GM18868 (cell line): Measurements from ENCODE around the gene HTR1E.
A peak's percentile ranks its signal among the peaks of the same experiment; 100 is the strongest.
"Not testable (repeated sequence)": the region's sequence is repeated elsewhere in the genome, so short reads cannot be mapped to it uniquely, and the experiment has no call there.

Experiments used
- ATAC-seq: cut with Tn5 transposase; IDR thresholded peaks from one replicate; pipeline ENCODE4 v1.9.1; 2021; ENCODE audit warnings: mild to moderate bottlenecking, moderate library complexity; ENCODE audit not compliant: unreplicated experiment

Gene HTR1E

DNA sequence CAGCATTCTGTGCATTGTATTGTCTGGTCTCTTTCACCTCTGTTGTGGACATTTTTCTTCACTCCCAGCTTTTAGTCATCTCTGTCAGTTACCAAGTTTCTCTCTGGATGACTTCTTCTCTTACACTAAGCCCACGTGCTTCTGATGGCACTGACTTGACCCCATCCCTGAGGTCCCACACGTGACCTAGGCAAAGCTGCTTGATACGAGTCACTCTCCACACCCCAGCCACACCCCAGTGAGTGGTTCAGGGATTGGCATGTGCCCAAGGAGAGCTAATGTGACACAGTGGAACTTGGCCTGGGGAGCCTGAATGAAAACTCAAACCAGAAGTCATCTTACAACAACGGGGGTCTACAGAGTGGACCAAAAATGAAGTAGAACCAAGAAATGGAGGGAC is 32.2 kb downstream of the HTR1E start:
- ATAC-seq = no peak

DNA sequence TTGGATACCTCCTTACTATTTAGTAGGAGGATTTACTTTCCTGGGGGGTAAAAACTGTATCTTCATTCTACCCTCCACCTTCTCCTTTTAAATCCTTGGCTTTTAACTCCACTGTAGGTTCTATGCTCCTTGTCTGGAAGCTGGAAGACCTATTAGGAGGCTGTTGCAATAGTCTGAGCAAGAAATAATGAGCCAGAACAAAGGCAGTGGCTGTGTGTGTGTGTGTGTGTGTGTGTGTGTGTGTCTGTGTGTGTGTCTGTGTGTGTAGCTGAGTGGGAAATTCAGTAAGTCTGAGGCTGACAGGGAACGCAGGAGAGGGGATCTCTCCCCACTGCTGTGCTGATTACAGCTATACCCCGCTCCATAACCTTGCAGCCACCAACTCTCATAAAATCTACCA is 35.8 kb downstream of the HTR1E start:
- no peak for ATAC-seq

DNA sequence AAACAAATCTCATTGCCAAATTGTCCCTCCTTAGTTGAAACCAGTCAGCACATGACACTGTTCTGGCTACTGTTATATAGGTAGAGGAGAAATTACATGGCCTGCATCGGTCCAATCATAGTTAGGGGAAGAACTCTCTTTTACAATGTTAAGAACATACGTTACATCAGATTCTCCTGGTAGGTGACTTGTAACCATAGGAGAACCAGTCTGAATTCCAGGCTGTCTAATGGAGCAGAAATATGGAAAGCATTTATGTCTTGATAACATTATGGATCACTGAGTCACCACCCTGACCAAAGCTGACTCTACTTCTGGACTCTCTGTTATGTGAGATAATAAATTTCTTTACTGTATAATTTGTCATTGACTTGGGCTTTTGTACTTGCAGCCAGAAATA is 40.9 kb downstream of the HTR1E start:
- no peak for ATAC-seq

DNA sequence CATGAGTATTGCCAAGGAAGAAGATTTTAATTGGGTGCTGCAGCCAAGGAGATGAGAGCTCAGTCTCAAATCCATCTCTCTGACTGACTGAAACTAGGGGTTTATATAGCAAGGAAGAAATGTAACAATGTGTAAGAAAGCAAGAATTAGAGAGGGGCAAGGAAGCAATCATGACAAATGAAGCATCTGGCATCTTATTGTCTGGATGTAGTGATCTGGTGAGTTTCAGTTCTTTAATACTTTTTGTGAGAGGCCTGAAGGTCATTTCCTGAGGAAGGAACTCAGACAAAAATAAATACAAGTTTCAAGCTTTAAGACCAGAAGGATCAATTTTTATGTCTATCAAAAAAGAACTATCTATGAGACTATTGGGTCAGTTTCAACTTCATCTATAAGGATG is 64.2 kb downstream of the HTR1E start:
- ATAC-seq = no peak

DNA sequence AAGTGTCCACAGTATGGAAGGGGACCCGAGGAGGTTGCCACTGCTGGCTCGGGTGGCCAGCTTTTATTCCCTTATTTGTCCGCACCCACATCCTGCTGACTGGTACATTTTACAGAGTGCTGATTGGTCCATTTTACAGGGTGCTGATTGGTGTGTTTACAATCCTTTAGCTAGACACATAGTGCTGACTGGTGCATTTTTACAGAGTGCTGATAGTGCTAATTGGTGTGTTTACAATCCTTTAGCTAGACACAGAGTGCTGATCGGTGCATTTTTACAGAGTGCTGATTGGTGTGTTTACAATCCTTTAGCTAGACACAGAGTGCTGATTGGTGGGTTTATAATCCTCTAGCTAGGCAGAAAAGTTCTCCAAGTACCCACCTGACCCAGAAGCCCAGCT is 65.1 kb downstream of the HTR1E start:
- not testable (repeated sequence) for ATAC-seq

DNA sequence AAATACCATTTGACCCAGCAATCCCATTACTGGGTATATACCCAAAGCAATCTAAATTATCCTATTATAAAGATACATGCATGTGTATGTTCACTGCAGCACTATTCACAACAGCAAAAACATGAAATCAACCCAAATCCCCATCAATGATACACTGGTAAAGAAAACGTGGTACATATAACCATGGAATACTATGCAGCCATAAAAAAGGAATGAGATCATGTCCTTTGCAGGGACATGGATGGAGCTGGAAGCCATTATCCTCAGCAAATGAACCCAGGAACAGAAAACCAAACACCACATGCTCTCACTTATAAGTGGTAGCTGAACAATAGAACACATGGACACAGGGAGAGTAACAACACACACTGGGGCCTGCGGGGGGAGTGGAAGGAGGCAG is 69.2 kb downstream of the HTR1E start:
- ATAC-seq = not testable (repeated sequence)

DNA sequence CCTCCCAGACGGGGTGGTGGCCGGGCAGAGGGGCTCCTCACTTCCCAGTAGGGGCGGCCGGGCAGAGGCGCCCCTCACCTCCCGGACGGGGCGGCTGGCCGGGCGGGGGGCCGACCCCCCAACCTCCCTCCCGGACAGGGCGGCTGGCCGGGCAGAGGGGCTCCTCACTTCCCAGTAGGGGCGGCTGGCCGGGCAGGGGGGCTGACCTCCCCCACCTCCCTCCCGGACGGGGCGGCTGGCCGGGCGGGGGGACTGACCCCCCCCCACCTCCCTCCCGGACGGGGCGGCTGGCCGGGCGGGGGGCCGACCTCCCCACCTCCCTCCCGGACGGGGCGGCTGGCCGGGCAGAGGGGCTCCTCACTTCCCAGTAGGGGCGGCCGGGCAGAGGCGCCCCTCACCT is 72.3 kb downstream of the HTR1E start:
- not testable (repeated sequence) for ATAC-seq

DNA sequence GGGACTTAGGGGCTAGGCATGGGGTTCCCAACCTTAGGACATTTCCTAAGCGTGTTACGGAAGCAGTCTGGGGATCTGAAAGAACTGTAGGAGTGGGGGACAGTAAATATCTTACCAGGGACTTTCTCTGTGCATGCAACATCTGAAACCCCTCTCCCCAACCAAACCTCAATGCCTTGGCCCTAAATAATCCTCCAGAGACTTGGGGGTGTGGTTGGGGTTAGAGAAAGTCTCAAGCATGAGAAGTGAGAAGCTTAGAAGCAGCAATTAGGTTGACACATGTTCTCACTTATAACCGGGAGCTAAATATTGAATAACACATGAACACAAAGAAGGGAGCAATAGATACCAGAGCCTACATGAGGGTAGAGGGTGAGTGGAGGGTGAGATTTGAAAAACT is 74.7 kb downstream of the HTR1E start:
- ATAC-seq = no peak

DNA sequence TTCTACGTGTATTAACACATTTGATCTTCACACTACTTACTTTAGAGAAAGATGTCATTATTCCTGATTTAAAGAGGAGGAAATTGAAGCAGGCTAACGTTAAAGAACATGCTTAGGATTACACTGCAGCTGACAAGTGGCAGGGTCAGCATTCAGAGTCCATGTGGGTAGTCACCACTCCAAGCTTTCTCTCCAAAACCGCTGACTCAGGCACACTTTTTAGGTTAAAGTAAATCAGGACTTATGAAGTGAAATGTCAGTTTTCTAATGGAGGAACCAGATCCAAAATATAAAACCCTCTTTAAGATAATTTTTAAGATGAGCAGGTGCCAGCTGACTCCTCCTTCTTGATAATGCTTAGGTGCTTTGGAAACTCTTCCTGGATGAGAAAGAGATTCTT is 75.4 kb downstream of the HTR1E start:
- ATAC-seq = no peak

DNA sequence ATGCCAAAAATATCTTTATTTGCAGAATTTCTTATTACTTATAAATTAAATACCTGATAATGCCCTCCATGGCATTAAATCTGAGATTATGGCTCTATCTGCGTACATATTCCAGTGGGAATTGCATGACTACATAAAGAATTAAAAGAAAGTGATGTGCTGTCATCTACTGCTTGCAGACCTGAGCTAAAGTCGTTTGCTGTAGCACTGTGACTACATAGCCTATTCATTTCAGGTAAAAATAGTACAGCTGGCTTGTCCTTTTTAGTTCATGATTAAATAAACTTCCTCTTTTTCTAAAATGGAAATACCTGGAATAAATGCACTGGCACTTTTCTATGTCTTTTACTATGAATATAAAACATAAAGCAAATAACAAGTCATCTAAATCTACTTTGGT is 79.4 kb downstream of the HTR1E start:
- no peak for ATAC-seq

DNA sequence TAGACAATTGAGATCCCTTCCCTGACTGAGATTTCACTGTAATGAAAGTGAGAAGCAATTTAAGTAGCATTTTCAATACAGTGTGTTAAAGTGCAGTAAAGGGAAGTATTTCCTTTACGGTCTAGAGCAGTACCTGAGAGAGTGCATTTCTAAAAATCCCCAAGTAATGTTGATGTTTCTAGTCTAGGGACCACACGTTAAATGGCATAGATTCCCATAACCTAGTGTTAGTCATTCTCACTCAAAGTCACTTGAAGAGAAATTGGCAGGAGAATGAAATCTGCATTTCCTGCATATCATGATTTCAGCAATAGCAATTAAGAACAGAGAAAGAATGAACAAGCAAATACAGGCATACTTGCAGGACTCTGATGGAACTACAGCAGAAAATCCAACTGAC is 89.7 kb downstream of the HTR1E start:
- ATAC-seq = peak; percentile 78

DNA sequence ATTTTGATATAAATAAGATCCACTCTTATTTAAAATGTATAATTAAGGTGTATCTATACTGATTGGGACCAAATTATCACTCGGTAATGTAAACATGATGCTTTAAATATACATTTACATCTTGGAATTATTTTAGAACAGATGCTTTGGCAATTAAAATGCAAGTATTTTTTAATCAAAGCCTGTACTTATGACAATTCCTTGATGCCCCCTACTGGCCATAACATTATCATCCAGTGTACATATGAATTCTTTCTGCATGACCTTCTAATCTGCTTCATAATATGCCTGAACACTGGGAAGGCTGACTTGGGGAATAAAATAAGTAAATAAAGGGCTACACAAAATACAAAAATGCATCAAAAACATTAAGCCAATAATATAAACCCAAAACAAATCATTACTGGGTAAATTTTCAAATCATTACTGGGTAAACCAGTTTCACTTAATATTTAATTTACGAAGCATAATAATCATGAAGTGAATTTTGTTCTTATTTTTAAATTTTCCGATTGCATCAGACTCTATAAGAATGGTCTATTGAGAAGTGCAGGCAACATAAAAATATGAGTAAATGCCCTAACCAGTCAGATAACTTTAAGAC is 92.5 kb downstream of the HTR1E start:
- ATAC-seq = peak; percentile 60

DNA sequence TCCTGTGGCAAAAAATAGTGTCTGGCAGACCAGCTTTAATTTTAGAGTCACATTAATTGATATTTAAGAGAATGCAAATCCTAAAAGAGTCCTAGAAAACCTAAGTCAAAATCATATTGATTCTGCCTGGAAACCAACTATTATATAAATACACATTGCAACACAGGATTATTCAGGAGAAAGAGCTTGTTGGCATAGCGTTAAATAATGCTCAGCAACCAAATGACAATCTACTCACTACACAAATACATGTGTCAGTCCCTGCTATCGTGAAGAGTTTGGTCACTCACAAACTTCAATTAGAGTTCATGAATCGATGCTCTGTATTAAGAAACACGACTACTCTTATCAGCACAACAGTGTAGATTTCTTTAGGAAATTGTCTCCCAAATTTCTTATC is 103.4 kb downstream of the HTR1E start:
- ATAC-seq = no peak

DNA sequence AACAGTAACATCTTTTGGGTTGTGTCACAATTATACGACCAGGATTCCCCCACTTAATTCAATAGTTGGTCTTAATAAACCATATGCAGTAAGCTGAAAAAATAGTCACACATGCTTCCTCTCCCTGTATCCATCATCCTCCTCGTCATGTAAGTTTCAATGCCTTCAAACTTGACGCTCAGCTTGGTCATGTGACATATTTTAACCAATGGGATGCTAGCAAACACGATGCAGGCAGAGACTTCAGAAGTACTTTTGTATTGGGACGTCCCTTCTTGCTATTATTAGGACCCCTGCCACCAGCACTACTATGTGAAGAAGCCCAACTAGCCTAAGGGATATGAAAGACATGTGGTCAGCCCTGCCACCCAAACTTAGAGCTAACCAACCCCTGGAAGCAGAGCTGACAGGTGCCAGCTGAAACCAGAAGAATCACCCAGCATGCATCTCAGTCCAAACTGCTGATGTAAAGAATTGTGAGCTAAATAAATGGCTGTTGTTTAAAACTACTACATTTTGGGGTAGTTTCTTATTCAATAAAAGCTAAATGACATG is 108.3 kb downstream of the HTR1E start:
- ATAC-seq = no peak

DNA sequence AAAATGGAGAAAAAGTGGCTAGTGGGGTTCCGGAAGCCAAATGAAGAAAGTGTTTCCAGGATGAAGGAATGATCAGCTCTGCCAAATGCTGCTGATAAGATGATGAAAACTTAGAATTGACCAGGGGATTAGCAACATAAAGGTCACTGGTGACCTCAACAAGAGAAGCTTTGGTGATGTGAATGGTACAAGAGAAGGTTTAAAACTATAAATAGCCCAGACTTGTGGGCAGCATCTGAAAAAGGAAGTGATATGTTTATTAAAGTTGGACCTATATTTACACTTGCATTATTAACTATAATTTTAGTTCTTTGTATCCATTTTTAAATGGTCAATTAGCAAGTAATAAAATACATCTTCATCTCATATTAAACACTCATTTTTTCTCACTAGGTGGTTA is 112.5 kb downstream of the HTR1E start:
- ATAC-seq = peak; percentile 72

DNA sequence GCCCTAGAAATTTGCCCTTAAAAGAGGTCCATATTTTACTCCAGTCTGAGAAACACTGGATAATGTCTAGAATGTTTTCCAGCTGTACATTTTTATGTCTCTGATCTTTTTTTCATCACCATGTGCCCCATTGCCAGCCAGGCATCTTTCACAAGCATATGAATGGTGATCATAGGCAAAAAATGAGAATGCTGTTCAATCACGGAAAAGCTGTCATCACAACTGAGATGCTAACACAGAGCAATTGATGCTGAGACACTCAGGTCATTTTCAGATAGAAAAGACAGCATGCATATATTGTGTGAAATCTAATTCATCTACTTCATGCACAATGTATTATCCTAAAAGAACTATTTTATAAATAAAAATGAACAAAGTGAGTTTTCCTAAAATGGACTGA is 116.0 kb downstream of the HTR1E start:
- no peak for ATAC-seq

DNA sequence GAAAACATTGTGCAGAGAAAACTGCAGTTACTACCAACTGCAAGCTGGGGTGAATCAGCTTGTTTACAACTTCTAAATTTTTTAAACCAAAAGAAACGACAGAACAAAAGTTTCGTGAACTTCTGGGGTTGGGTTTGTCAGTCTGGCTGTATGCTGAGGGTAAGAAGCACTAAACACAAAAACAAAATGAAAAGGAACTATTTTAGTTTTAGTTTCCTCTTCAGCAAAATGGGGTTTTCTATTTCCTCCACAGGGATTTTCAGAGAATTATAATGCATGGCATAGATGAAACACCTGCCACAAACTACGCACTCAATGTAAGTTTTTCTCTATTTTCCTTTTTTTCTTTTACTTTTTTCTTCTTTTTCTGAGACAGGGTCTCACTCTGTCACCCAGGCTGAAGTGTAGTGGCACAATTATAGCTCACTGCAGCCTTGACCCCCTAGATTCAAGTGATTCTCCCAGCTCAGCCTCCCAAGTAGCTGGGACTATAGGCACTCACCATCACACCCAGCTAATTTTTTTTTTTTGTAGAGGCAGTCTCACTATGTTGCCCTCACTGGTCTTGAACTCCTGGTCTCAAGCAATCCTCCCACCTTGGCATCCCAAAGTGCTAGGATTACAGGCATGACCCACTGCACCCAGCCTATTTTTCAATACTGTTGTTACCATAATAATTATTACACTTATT is 117.0 kb downstream of the HTR1E start:
- ATAC-seq = no peak

DNA sequence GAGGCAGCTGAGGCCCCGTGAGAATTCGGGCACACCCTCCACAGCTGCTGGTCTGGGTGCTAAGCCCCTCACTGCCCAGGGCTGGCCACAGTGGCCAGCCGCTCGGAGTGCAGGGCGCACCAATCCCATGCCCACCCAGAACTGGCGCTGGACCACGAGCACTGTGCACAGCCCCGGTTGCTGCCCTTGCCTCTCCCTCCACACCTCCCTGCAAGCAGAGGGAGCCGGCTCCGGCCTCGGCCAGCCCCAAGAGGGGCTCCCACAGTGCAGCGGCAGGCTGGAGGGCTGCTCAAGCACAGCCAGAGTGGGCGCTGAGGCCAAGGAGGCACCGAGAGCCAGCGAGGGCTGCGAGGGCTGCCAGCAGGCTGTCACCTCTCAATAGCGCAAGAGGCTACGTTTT is 122.6 kb downstream of the HTR1E start:
- ATAC-seq = no peak

DNA sequence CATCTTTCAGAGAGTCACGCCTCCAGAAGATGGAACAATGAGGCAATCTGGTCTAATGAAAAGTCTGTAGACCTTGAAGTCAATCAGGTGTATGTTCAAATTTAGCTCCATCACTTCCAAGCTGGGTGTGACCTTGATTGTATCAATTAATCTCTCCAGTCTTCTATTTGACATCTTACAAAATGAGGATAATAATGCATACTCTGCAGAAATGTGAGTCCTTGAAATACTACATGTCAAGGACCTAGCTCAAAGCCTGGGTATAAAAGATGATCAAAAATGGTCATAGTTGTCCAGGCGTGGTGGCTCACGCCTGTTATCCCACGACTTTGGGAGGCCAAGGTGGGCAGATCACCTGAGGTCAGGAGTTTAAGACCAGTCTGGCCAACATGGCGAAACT is 127.8 kb downstream of the HTR1E start:
- ATAC-seq = no peak
